Upper lobe of right lung (tissue), 1 donor: Measurements from ENCODE around the gene ATG7. TPM values are rescaled to one million over a fixed set of nuclear protein-coding genes. Genes with fewer than 3 reads are reported as not detected.
A peak's percentile ranks its signal among the peaks of the same experiment; 100 is the strongest.

Source experiments
- ATAC-seq: fragments of 200-7000 bp; cut with Tn5 transposase; one replicate; pipeline ENCODE4 v1.9.1; 2020; ENCODE audit warnings: mild to moderate bottlenecking, moderate library complexity
- DNase-seq: peaks from one replicate; pipeline ENCODE4 v3.0.0-alpha.2; 2020
- H3K27ac ChIP-seq: fragments of 200-600 bp; one replicate; pipeline ENCODE4 v1.8.0; 2022
- H3K27me3 ChIP-seq: fragments of 200-600 bp; one replicate; pipeline ENCODE4 v1.8.0; 2022; ENCODE audit warnings: mild to moderate bottlenecking
- H3K36me3 ChIP-seq: fragments of 200-600 bp; one replicate; pipeline ENCODE4 v1.8.0; 2022
- H3K4me1 ChIP-seq: fragments of 200-600 bp; one replicate; pipeline ENCODE4 v1.8.0; 2022
- H3K4me3 ChIP-seq: fragments of 200-600 bp; one replicate; pipeline ENCODE4 v1.8.0; 2022; ENCODE audit warnings: mild to moderate bottlenecking
- H3K9me3 ChIP-seq: fragments of 200-600 bp; one replicate; pipeline ENCODE4 v1.8.0; 2022
- CTCF ChIP-seq: fragments of 200-600 bp; IDR thresholded peaks from one replicate; pipeline ENCODE4 v1.8.0; 2022; ENCODE audit warnings: antibody characterized with exemption
- intact Hi-C: fragments of 100-400 bp; cut with DNase I; formaldehyde crosslinking; loops from one replicate; pipeline ENCODE4 v1.11.0; 2022
- total RNA-seq: library from RNA; stranded (reverse); fragmentation: NEBNext Ultra II Directional; extraction: Animal tissue kit (Norgen Biotek cat#: 25700); gene quantifications from one replicate; pipeline ENCODE4 v1.2.1, GENCODE V29; 2021
- donor health status: DM: no; HTN: yes; CAD: no; lungs with severe emphysema.

ATG7 gene
- total RNA-seq, 1 donor from 2014 or later = 49.9 TPM

- no peak for ATAC-seq
- intact Hi-C loops = no loop called here
- Histone ChIP-seq H3K4me3 (no peak overlapping the region), H3K27me3 (no peaks in the 10 kb centered on the region), H3K9me3 (no peaks in the 10 kb centered on the region), H3K27ac (no peak overlapping the region), H3K4me1 (no peaks in the 10 kb centered on the region), H3K36me3 (peaks cover 20% of the 10 kb centered on the region)
- TF ChIP-seq CTCF = no peak
- DNase-seq = no peak
These were observed 79.3 kb downstream of the ATG7 start for GRCh38 chr3:11351451-11351850.

DNA sequence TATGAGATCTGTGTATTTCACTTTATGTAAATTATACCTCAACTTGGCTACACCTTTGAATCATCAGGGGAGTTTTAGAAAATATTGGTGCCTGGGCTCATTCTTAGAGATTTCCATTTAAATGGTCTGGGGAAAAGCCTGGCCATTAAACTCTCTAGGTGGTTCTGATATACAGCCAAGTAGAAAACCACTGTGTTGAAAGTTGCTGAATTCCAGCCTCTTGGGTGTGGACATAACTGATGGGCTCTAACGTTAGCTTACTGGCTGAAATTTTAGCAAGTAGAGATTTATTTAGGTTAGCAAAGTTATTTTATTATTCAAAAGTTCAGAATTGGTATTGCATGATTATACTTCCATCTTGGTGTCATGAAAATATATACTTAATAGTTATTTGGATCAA is 84.1 kb downstream of the ATG7 start:
- intact Hi-C loops = no loop called here
- no peak overlapping the region for H3K4me3 ChIP-seq
- no peaks in the 10 kb centered on the region for H3K27me3 ChIP-seq
- DNase-seq (no peak), ATAC-seq (no peak)
- no peaks in the 10 kb centered on the region for H3K4me1 ChIP-seq
- TF ChIP-seq CTCF = no peak
- no peak overlapping the region for H3K27ac ChIP-seq
- H3K9me3 ChIP-seq = no peaks in the 10 kb centered on the region
- peaks cover 34% of the 10 kb centered on the region for H3K36me3 ChIP-seq

DNA sequence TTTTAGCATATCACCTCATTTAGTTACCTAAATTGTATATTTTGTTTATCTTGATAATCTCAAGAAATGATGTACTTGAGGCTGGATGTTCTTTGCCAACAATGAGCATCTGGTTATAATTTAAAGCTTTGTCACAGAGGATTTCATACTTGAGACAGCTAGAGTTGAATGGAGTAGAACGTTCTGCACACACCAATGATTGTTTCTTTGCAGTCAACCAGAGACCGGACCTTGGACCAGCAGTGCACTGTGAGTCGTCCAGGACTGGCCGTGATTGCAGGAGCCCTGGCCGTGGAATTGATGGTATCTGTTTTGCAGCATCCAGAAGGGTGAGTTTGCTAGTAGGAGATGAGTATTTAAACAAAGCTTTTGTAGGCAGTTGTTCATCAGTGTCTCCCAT is 90.4 kb downstream of the ATG7 start:
- peaks cover 12% of the 10 kb centered on the region for H3K4me1 ChIP-seq
- no peak for ATAC-seq
- H3K27ac ChIP-seq = no peak overlapping the region
- H3K27me3 ChIP-seq = no peaks in the 10 kb centered on the region
- no peak for DNase-seq
- no peak for TF ChIP-seq CTCF
- peaks cover 86% of the 10 kb centered on the region for H3K36me3 ChIP-seq
- intact Hi-C loops = no loop called here
- no peaks in the 10 kb centered on the region for H3K9me3 ChIP-seq
- H3K4me3 ChIP-seq = no peak overlapping the region

GRCh38 chr3:11363715-11364114 is 91.5 kb downstream of the ATG7 start:
- no peak overlapping the region for H3K27ac ChIP-seq
- H3K9me3 ChIP-seq = no peaks in the 10 kb centered on the region
- peaks cover 78% of the 10 kb centered on the region for H3K36me3 ChIP-seq
- ATAC-seq = no peak
- intact Hi-C loops = no loop called here
- H3K27me3 ChIP-seq = no peaks in the 10 kb centered on the region
- no peak for DNase-seq
- no peak overlapping the region for H3K4me3 ChIP-seq
- TF ChIP-seq CTCF = no peak
- peaks cover 19% of the 10 kb centered on the region for H3K4me1 ChIP-seq

DNA sequence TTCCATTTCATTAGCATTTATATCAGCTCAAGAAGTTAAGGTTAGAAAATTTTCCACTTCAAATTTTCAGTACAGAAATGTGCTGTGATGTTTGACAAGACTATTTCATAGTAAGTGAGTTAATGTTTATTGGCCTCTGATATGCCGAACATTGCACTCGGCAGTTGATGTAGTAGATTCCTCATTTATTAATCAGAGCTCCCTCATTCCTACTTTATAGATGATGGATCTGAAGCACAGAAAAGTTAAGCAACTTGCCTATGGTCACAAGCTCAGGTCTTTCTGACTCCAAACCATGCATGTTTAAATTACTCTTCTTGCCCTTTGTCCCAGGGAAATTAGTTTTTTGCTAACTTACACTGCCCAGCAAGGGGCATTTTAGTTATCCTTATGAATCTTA is 92.0 kb downstream of the ATG7 start:
- Histone ChIP-seq H3K36me3 (peaks cover 73% of the 10 kb centered on the region), H3K27me3 (no peaks in the 10 kb centered on the region), H3K9me3 (no peaks in the 10 kb centered on the region), H3K27ac (no peak overlapping the region), H3K4me1 (peaks cover 19% of the 10 kb centered on the region), H3K4me3 (no peak overlapping the region)
- DNase-seq (no peak), ATAC-seq (no peak)
- intact Hi-C loops = no loop called here
- TF ChIP-seq CTCF = no peak

- peak; percentile 80 for ATAC-seq
- no peaks in the 10 kb centered on the region for H3K27me3 ChIP-seq
- peak overlapping the region; percentile 76 for H3K27ac ChIP-seq
- H3K4me1 ChIP-seq = peaks cover 19% of the 10 kb centered on the region
- H3K36me3 ChIP-seq = peaks cover 49% of the 10 kb centered on the region
- H3K9me3 ChIP-seq = no peaks in the 10 kb centered on the region
- intact Hi-C loops = no loop called here
- H3K4me3 ChIP-seq = no peak overlapping the region
- no peak for TF ChIP-seq CTCF
- no peak for DNase-seq
These were observed 95.0 kb downstream of the ATG7 start for GRCh38 chr3:11367143-11367693.
